RKO (cell line): ENCODE data around the gene NPBWR2.
"Not testable (repeated sequence)": the region's sequence is repeated elsewhere in the genome, so short reads cannot be mapped to it uniquely, and the experiment has no call there.

Experiments
- DNase-seq: peaks from one replicate; pipeline ENCODE4 v3.0.0-alpha.2; 2016; ENCODE audit warnings: low spot score

Gene NPBWR2

GRCh38 chr20:64102647-64103354 lies 4.6 kb downstream of the NPBWR2 start:
- no peak for DNase-seq

GRCh38 chr20:64101731-64102621 lies 5.4 kb downstream of the NPBWR2 start:
- no peak for DNase-seq

- no peak for DNase-seq
Measured at GRCh38 chr20:64100946-64101688, 6.2 kb downstream of the NPBWR2 start.

- DNase-seq: no peak
Measured at GRCh38 chr20:64100566-64100888, 6.8 kb downstream of the NPBWR2 start.

- no peak for DNase-seq
Measured at GRCh38 chr20:64099880-64100565, 7.3 kb downstream of the NPBWR2 start.

GRCh38 chr20:64099086-64099786 lies 8.1 kb downstream of the NPBWR2 start:
- DNase-seq: no peak

- no peak for DNase-seq
Measured at GRCh38 chr20:64098471-64099013, 8.8 kb downstream of the NPBWR2 start.

- no peak for DNase-seq
Measured at GRCh38 chr20:64096535-64096934, 10.8 kb downstream of the NPBWR2 start.

GRCh38 chr20:64095927-64096326 lies 11.4 kb downstream of the NPBWR2 start:
- no peak for DNase-seq

- no peak for DNase-seq
Measured at GRCh38 chr20:64095455-64095854, 11.9 kb downstream of the NPBWR2 start.

GRCh38 chr20:64093013-64093503 lies 14.3 kb downstream of the NPBWR2 start:
- no peak for DNase-seq

- no peak for DNase-seq
Measured at GRCh38 chr20:64092258-64093012, 14.9 kb downstream of the NPBWR2 start.

GRCh38 chr20:64091770-64092169 lies 15.6 kb downstream of the NPBWR2 start:
- no peak for DNase-seq

- no peak for DNase-seq
Measured at GRCh38 chr20:64091340-64091739, 16.0 kb downstream of the NPBWR2 start.

- no peak for DNase-seq
Measured at GRCh38 chr20:64090165-64090564, 17.2 kb downstream of the NPBWR2 start.

- not testable (repeated sequence) for DNase-seq
Measured at GRCh38 chr20:64088586-64088985, 18.8 kb downstream of the NPBWR2 start.

- DNase-seq: not testable (repeated sequence)
Measured at GRCh38 chr20:64087226-64087825, 20.0 kb downstream of the NPBWR2 start.

GRCh38 chr20:64086801-64087200 lies 20.6 kb downstream of the NPBWR2 start:
- DNase-seq: peak; percentile 54

- DNase-seq: no peak
Measured at GRCh38 chr20:64084685-64085152, 22.6 kb downstream of the NPBWR2 start.
